ENCODE measurements around the gene TBC1D19. TPM values are rescaled to one million over a fixed set of nuclear protein-coding genes. Genes with fewer than 3 reads are reported as not detected.
A peak's percentile ranks its signal among the peaks of the same experiment; 100 is the strongest.
"Not testable (repeated sequence)": the region's sequence is repeated elsewhere in the genome, so short reads cannot be mapped to it uniquely, and the experiment has no call there.

TBC1D19 gene
- total RNA-seq, 1 experiment from 2014 or later = 19.1 TPM

DNA sequence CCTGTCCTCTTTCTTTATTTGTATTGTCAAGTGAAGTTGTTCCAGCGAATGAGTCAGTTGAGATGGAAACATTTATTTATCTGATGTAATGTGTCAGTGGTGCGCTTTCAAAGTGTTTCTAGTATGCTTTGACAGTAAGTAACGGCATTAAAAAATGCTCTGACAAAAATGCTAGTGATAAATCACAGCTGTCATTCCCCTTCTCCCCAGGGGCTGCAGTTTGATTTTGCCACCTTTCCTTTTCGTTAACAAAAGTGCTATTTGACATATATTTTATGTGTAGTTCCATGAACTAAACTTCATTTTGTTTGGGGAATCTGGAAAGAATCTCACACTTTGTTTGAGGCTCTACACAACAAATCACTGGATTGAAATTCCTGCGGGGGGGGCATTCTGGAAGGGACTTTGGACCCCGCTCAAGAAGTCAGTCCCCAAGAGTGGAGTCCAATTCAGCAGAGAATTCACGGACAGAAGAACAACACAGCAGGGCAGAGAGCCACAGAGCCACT, 7.6 kb upstream of the TBC1D19 start:
- TF ChIP-seq, protein P1, sequence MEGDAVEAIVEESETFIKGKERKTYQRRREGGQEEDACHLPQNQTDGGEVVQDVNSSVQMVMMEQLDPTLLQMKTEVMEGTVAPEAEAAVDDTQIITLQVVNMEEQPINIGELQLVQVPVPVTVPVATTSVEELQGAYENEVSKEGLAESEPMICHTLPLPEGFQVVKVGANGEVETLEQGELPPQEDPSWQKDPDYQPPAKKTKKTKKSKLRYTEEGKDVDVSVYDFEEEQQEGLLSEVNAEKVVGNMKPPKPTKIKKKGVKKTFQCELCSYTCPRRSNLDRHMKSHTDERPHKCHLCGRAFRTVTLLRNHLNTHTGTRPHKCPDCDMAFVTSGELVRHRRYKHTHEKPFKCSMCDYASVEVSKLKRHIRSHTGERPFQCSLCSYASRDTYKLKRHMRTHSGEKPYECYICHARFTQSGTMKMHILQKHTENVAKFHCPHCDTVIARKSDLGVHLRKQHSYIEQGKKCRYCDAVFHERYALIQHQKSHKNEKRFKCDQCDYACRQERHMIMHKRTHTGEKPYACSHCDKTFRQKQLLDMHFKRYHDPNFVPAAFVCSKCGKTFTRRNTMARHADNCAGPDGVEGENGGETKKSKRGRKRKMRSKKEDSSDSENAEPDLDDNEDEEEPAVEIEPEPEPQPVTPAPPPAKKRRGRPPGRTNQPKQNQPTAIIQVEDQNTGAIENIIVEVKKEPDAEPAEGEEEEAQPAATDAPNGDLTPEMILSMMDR (IDR thresholded peaks at IDR 0.05; ENCODE audit: insufficient read depth in 1 of 2, low read depth in 1 of 2, low read length in 1 of 2, severe bottlenecking in 1 of 2, unreplicated experiment in 1 of 2) = no peak
- no TSS peak for BruUV-seq (replicated peaks)
- Mint-ChIP-seq H3K27ac (ENCODE audit: unreplicated experiment) (peak overlapping the region; percentile 51), H3K27me3 (ENCODE audit: insufficient read depth, unreplicated experiment) (no peaks in the 10 kb centered on the region), H3K4me3 (ENCODE audit: unreplicated experiment) (peak overlapping the region; percentile 78), H3K9me3 (ENCODE audit: unreplicated experiment) (no peaks in the 10 kb centered on the region), H3K36me3 (ENCODE audit: insufficient read depth, unreplicated experiment) (peaks cover 3% of the 10 kb centered on the region), H3K4me1 (ENCODE audit: low read depth, unreplicated experiment) (peaks cover 18% of the 10 kb centered on the region)
- H3K4me3 ChIP-seq (ENCODE audit: low read depth, low read length) = peak overlapping the region; percentile 32
- DNase-seq = peak; percentile 72 to 76
- CTCF ChIA-PET = no interaction called here
- H3K4me1 ChIP-seq = peaks cover 23% of the 10 kb centered on the region
- intact Hi-C loops (cut with micrococcal nuclease; ENCODE audit: unreplicated experiment) = loop anchor here (1.0 kb wide), 2 partner anchors 8 kb away; partner anchors contain the start of gene TBC1D19
- H3K9me3 ChIP-seq = no peaks in the 10 kb centered on the region
- no peaks in the 10 kb centered on the region for H3K36me3 ChIP-seq (ENCODE audit: control insufficient read depth, insufficient read depth, low read length)
- POLR2A ChIA-PET = no interaction called here
- no peaks in the 10 kb centered on the region for H3K27me3 ChIP-seq (replicated peaks; ENCODE audit: control insufficient read depth, insufficient read depth, low read length)

DNA sequence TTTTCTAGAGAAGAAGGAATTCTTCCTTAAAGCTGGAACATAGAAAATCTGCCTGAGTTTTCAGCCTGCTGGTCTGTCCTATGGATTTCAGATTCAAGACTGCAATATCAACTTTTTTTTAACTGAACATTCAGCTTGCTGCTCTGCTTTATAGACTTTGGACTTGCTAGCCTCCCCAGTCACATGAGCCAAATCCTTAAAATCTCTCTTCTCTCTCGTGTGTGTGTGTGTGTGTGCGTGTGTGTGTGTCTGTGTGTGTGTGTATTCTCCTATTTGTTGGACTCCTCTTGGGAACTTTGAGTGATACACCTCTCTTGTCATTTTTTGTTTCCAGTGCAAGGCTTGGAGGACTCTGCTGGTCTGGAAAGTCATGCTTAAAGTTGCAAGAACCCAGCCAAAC, 6.8 kb upstream of the TBC1D19 start:
- no peaks in the 10 kb centered on the region for H3K9me3 ChIP-seq
- H3K36me3 ChIP-seq (ENCODE audit: control insufficient read depth, insufficient read depth, low read length) = no peaks in the 10 kb centered on the region
- intact Hi-C loops (cut with micrococcal nuclease; ENCODE audit: unreplicated experiment) = no loop called here
- H3K9me3 Mint-ChIP-seq (ENCODE audit: unreplicated experiment) = no peaks in the 10 kb centered on the region
- TF ChIP-seq, protein P1 (IDR thresholded peaks at IDR 0.05; ENCODE audit: insufficient read depth in 1 of 2, low read depth in 1 of 2, low read length in 1 of 2, severe bottlenecking in 1 of 2, unreplicated experiment in 1 of 2) = no peak
- BruUV-seq (replicated peaks) = TSS peak; percentile 78
- ChIA-PET POLR2A (no interaction called here), CTCF (no interaction called here)
- peaks cover 23% of the 10 kb centered on the region for H3K4me1 ChIP-seq
- H3K27me3 ChIP-seq (replicated peaks; ENCODE audit: control insufficient read depth, insufficient read depth, low read length) = no peaks in the 10 kb centered on the region
- peak in 1 of 2 experiments; percentile 14 for DNase-seq
- H3K4me3 Mint-ChIP-seq (ENCODE audit: unreplicated experiment) = peak overlapping the region; percentile 78
- peak overlapping the region; percentile 51 for H3K27ac Mint-ChIP-seq (ENCODE audit: unreplicated experiment)
- H3K4me3 ChIP-seq (ENCODE audit: low read depth, low read length) = peak overlapping the region; percentile 32
- no peaks in the 10 kb centered on the region for H3K27me3 Mint-ChIP-seq (ENCODE audit: insufficient read depth, unreplicated experiment)
- peaks cover 19% of the 10 kb centered on the region for H3K4me1 Mint-ChIP-seq (ENCODE audit: low read depth, unreplicated experiment)
- peaks cover 6% of the 10 kb centered on the region for H3K36me3 Mint-ChIP-seq (ENCODE audit: insufficient read depth, unreplicated experiment)

DNA sequence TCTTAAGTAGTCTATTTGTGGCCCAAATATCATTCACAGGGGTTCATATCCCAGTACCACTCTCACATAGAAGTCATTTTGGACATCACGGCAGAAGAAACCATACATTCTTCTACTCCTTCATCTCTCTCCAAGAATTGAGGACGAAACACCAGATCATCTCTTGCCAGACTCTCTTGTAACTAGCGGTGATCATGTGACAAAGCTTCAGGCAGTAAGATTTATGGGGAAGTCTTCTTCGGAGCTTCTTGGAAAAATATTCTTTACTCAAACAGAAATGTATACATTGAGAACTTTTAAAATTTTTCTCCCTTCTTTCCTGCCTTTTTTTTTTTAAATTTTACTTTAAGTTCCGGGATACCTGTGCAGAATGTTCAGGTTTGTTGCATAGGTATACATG, 4.7 kb upstream of the TBC1D19 start:
- Mint-ChIP-seq H3K27ac (ENCODE audit: unreplicated experiment) (no peak overlapping the region), H3K4me3 (ENCODE audit: unreplicated experiment) (no peak overlapping the region), H3K9me3 (ENCODE audit: unreplicated experiment) (no peaks in the 10 kb centered on the region), H3K27me3 (ENCODE audit: insufficient read depth, unreplicated experiment) (no peaks in the 10 kb centered on the region), H3K4me1 (ENCODE audit: low read depth, unreplicated experiment) (peaks cover 26% of the 10 kb centered on the region), H3K36me3 (ENCODE audit: insufficient read depth, unreplicated experiment) (peaks cover 10% of the 10 kb centered on the region)
- ChIA-PET CTCF (no interaction called here), POLR2A (no interaction called here)
- DNase-seq = no peak
- TF ChIP-seq, protein P1 (IDR thresholded peaks at IDR 0.05; ENCODE audit: insufficient read depth in 1 of 2, low read depth in 1 of 2, low read length in 1 of 2, severe bottlenecking in 1 of 2, unreplicated experiment in 1 of 2) = no peak
- no peaks in the 10 kb centered on the region for H3K27me3 ChIP-seq (replicated peaks; ENCODE audit: control insufficient read depth, insufficient read depth, low read length)
- no peaks in the 10 kb centered on the region for H3K36me3 ChIP-seq (ENCODE audit: control insufficient read depth, insufficient read depth, low read length)
- no TSS peak for BruUV-seq (replicated peaks)
- no peaks in the 10 kb centered on the region for H3K9me3 ChIP-seq
- peaks cover 23% of the 10 kb centered on the region for H3K4me1 ChIP-seq
- intact Hi-C loops (cut with micrococcal nuclease; ENCODE audit: unreplicated experiment) = no loop called here
- no peak overlapping the region for H3K4me3 ChIP-seq (ENCODE audit: low read depth, low read length)

DNA sequence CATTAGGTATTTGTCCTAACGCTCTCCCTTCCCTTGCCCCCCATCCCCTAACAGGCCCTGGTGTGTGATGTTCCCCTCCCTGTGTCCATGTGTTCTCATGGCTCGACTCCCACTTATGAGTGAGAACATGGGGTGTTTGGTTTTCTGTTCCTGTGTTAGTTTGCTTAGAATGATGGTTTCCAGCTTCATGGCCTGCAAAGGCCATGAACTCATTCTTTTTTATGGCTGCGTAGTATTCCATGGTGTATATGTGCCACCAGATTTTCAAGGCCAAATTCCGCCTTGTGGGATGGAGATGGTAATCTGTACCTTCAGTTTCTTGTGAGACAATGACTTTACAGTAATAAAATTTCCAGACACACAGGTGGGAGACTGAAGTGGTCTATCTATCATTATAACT, 2.5 kb upstream of the TBC1D19 start:
- CTCF ChIA-PET; H3K9me3 Mint-ChIP-seq (ENCODE audit: unreplicated experiment); H3K36me3 ChIP-seq (ENCODE audit: control insufficient read depth, insufficient read depth, low read length); H3K4me3 Mint-ChIP-seq (ENCODE audit: unreplicated experiment); H3K27me3 Mint-ChIP-seq (ENCODE audit: insufficient read depth, unreplicated experiment); DNase-seq; BruUV-seq (replicated peaks); H3K27me3 ChIP-seq (replicated peaks; ENCODE audit: control insufficient read depth, insufficient read depth, low read length); H3K4me3 ChIP-seq (ENCODE audit: low read depth, low read length); H3K9me3 ChIP-seq; POLR2A ChIA-PET; H3K27ac Mint-ChIP-seq (ENCODE audit: unreplicated experiment): not testable (repeated sequence)
- intact Hi-C loops (cut with micrococcal nuclease; ENCODE audit: unreplicated experiment) = loop anchor here (5.0 to 10.0 kb wide), 3 partner anchors 124 to 273 kb away; no protein-coding TSS in a partner anchor
- peaks cover 20% of the 10 kb centered on the region for H3K36me3 Mint-ChIP-seq (ENCODE audit: insufficient read depth, unreplicated experiment)
- peaks cover 11% of the 10 kb centered on the region; the same call in 1 of the 2 replicates for H3K4me1 ChIP-seq
- peaks cover 24% of the 10 kb centered on the region for H3K4me1 Mint-ChIP-seq (ENCODE audit: low read depth, unreplicated experiment)

All from Caco-2 (cell line).